BJ (cell line): Measurements from ENCODE around the gene DNLZ. TPM values are rescaled to one million over a fixed set of nuclear protein-coding genes. Genes with fewer than 3 reads are reported as not detected.

Experiments used
- CTCF ChIA-PET: fragments of 350-600 bp; formaldehyde crosslinking; extraction: SDS; loops from one replicate; lab custom pipeline; 2021; ENCODE audit warnings: antibody characterized with exemption, inconsistent platforms; lab: Yijun Ruan, JAX
- POLR2A ChIA-PET: fragments of 300-600 bp; sonication (Branson Sonifier 250); formaldehyde crosslinking; extraction: SDS; loops from one replicate; lab custom pipeline; 2021; ENCODE audit warnings: antibody characterized with exemption; lab: Charles Lee
- DNase-seq: peaks from one replicate; pipeline ENCODE4 v3.0.0-alpha.2; 2011; ENCODE audit warnings: low read depth
- H3K27me3 ChIP-seq: 2 replicates; pipeline ENCODE4 v1.6.0; 2011; ENCODE audit warnings: low read length; ENCODE audit not compliant: control insufficient read depth, insufficient read depth
- H3K36me3 ChIP-seq: 2 replicates; pipeline ENCODE4 v1.5.1; 2011; ENCODE audit warnings: low read length; ENCODE audit not compliant: control insufficient read depth, insufficient read depth
- H3K4me3 ChIP-seq: 2 replicates; pipeline ENCODE4 v1.5.1; 2011; ENCODE audit warnings: low read depth, mild to moderate bottlenecking, control low read depth, low read length
- CTCF ChIP-seq: IDR thresholded peaks from 2 replicates; pipeline ENCODE4 v1.5.1; 2011; ENCODE audit warnings: low read depth, mild to moderate bottlenecking, control low read depth, inconsistent platforms, low read length, moderate library complexity; ENCODE audit not compliant: insufficient read depth
- polyA plus RNA-seq: library from polyadenylated mRNA; depleted of rRNA; stranded (reverse); fragments of >200 nt; gene quantifications from 2 replicates; pipeline ENCODE4 v1.2.3, GENCODE V29; 2011

Gene DNLZ
- polyA plus RNA-seq, 1 experiment = 7.2 TPM

GRCh38 chr9:136336156-136336870 lies 27.2 kb downstream of the DNLZ start:
- ChIA-PET POLR2A (no interaction called here), CTCF (interaction anchor here (1.1 to 2.0 kb wide), 4 partner anchors 8 to 36 kb away, joined by 3 to 11 read pairs (median 7); partner anchors contain the start of gene GPSM1)
- no peak for TF ChIP-seq CTCF
- H3K4me3 ChIP-seq = no peak overlapping the region
- no peak for DNase-seq
- H3K36me3 ChIP-seq = peaks cover 63% of the 10 kb centered on the region
- H3K27me3 ChIP-seq = no peaks in the 10 kb centered on the region

GRCh38 chr9:136335296-136336155 lies 28.0 kb downstream of the DNLZ start:
- ChIA-PET POLR2A (no interaction called here), CTCF (interaction anchor here (1.1 to 1.5 kb wide), 4 partner anchors 10 to 37 kb away, joined by 3 to 11 read pairs (median 5); no protein-coding TSS in a partner anchor)
- TF ChIP-seq CTCF = no peak

DNA sequence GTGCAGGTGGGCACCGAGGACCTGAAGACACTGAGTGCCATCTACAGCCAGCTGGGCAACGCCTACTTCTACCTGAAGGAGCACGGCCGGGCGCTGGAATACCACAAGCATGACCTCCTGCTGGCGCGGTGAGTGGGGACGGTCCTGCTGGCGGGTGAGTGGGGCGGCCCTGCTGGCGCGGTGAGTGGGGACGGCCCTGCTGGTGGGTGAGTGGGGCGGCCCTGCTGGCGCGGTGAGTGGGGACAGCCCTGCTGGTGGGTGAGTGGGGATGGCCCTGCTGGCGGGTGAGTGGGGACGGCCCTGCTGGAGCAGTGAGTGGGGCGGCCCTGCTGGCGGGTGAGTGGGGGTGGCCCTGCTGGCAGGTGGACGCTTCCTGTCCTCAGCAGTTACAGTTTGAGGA lies 29.0 kb downstream of the DNLZ start:
- TF ChIP-seq CTCF = no peak
- ChIA-PET POLR2A (no interaction called here), CTCF (interaction anchor here (1.2 kb wide), 1 partner anchor 28 kb away, joined by 3 read pairs; no protein-coding TSS in a partner anchor)
- DNase-seq = no peak
- H3K27me3 ChIP-seq = no peaks in the 10 kb centered on the region
- peaks cover 47% of the 10 kb centered on the region for H3K36me3 ChIP-seq
- no peak overlapping the region for H3K4me3 ChIP-seq

More at GRCh38 chr9:136335296-136336155, 28.0 kb downstream of the DNLZ start:
- no peak overlapping the region for H3K4me3 ChIP-seq
- DNase-seq = no peak
- peaks cover 56% of the 10 kb centered on the region for H3K36me3 ChIP-seq
- H3K27me3 ChIP-seq = no peaks in the 10 kb centered on the region

GRCh38 chr9:136333486-136333885 lies 30.1 kb downstream of the DNLZ start:
- no peak for TF ChIP-seq CTCF
- CTCF ChIA-PET = interaction anchor here (1.0 kb wide), 1 partner anchor 9 kb away, joined by 3 read pairs; no protein-coding TSS in a partner anchor
- DNase-seq = no peak
- POLR2A ChIA-PET = no interaction called here
- H3K27me3 ChIP-seq = no peaks in the 10 kb centered on the region
- H3K4me3 ChIP-seq = no peak overlapping the region
- H3K36me3 ChIP-seq = peaks cover 44% of the 10 kb centered on the region

- POLR2A ChIA-PET = no interaction called here
- Histone ChIP-seq H3K36me3 (peaks cover 39% of the 10 kb centered on the region), H3K27me3 (no peaks in the 10 kb centered on the region), H3K4me3 (no peak overlapping the region)
- no peak for TF ChIP-seq CTCF
- DNase-seq = no peak
- CTCF ChIA-PET = interaction anchor here (1.0 kb wide), 1 partner anchor 9 kb away, joined by 3 read pairs; no protein-coding TSS in a partner anchor
Observed at GRCh38 chr9:136333045-136333444, 30.5 kb downstream of the DNLZ start.
